Stimulated activated CD4-positive, alpha-beta T cell treated with anti-CD3 and anti-CD28 coated beads, Interleukin-15, amount 100 ng/mL, for 24 hours (primary cell): Measurements from ENCODE around the gene NHS.
"Not testable (repeated sequence)": the region's sequence is repeated elsewhere in the genome, so short reads cannot be mapped to it uniquely, and the experiment has no call there.

Source experiments
- DNase-seq: peaks from one replicate; pipeline ENCODE4 v3.0.0-alpha.2; 2020

Gene NHS

DNA sequence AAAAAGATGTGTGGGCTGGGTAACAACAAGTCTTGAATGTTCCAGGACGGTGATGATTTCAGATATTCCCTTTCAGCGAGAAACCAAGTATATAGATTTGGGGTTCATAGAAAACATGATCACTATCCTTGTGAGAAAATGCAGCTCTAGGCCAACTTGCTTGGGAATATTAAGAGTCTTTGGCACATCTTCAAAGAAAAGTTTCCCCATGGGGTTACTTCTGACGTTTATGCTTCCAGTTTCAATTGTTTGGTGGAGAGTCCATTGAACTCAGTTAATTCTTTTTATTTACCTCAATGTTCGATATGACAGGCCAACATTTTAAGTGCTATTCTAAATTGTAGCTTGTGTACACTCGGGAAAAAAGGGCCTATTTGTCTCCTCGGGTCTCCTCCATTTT lies 126.7 kb downstream of the NHS start:
- no peak for DNase-seq

DNA sequence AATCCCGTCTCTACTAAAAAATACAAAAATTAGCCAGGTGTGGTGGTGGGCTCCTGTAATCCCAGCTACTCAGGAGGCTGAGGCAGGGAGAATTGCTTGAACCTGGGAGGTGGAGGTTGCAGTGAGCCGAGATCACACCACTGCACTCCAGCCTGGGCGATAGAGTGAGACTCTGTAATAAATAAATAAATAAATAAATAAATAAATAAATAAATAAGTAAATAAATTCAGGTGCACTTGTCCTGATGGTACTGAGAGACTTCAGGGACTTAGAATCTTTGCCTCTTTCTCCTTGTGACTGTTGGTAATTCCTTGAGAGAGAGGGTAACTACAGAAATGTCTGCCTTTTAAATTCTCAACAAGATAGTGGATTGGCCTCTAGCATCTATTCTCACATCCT lies 131.4 kb downstream of the NHS start:
- DNase-seq = not testable (repeated sequence)

DNA sequence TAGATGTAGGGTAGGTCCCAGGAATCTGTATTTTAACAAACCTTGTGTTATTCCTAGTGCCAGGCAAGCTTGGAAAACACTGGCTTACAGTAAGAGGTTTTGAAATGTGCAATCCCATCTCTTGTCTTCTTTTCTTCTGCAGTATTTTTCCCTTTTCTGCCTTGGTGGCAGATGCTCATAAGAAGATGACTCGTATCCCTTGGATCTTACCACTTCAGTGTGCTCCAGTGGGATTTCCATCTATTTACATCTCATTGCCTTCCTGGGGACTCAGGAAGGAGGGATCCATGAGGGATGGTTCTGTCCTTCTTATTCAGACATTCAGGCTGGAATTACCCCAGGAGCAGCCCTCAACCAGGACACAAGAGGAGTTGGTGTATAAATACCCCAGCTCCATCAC lies 136.6 kb downstream of the NHS start:
- DNase-seq = no peak

DNA sequence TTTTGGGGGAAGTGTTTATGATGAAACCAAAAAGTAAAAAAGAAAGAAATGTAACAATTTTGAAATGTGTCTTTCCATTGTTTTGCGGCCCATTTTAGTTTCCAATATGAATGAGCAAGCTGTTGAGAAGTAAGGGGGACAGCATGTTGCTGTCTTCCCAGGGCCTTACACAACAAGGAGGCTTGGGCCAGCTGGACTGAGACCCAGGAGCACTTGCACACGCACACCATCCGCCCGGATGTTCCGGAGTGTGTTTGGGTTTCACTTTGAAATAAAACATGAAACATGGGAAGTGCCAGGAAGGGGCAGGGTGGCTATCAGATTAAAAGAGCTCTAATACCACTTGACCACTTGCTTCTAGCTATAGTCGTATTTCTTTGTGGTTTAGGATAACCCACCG lies 144.4 kb downstream of the NHS start:
- DNase-seq = no peak

DNA sequence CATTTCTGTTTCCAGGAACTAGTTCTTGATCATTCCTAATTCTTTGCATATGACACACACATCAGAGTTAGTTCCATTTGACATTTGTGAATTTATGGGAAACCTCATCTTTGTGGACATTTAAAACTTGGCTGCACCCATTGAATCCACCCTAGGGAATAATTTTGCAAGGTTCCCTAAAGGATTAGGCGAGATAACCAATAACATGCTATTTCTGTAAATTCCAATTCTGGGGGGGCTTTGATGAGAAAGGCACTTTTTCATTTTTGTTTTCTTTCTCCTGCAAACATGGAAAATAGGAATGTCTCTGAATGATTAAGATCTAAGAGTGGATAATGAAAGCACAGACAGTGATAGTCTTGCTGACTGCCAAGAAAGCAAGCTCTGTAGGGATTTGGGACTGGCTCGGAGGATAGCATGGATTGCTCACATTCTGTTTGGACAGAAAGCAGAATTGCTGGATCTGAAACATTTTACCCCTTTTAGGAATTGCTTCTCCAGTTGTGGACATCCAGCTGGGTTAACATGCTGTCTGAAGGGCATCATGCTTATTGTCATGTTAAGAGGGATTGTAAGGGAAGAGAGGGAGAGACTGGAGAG lies 145.1 kb downstream of the NHS start:
- DNase-seq = no peak

DNA sequence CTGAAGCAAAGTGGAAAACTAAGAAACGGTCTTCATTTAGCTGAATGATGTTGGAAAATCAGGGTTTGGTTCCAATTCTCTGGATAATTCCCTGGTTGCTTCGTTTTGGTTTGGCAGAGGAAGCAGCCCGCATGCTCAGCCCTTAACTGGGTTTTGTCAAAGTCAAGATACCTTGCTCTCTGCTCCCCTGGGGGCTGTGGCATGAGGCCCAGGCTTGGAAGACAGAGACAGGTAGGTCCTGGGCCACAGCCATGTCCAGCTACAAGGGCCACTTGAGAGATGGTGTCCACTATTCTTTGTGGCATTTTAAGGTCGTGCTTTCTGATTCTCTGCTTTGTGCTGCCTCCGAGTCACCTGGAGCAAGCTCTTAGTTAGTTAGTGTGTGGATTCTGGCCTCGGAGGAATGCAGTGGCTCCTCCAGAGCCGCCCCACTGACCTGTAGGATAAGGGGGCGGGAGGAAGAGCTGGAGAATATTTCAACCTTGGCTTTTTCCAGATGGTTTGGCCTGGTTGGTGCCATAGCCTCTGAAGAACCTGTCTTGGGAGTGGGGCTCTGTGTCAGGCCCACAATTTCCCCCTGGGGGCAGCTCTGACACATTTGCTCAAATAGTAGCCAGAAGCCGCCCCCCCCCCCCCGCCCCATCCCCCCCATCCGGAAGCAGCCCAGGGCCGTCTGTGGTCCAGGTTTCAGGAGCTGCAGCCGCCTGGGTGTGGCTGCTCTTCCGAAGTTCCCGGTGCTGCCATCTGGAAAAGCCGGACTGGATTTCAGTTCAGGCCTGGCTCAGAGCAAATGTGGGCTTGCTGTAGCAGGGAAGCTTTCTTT lies 147.1 kb downstream of the NHS start:
- DNase-seq = no peak

DNA sequence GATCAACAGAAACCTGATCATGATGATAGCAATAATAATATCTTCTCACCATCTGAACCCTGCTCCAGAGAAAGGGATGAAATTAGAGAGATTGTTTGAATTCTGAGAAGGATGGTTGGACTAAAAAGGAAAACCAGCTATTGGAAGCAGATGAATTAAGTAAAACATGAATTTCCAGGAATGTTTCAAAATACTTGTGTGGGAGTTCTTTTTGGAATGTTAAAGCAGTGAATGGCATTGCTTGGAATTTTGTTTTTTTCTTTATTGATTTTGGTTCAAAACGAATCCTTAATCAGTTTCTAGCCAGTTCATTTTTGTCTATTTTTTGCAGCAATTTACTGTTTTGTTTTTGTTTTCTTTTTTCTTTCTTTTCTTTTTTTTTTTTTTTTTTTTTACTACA lies 150.3 kb downstream of the NHS start:
- no peak for DNase-seq

DNA sequence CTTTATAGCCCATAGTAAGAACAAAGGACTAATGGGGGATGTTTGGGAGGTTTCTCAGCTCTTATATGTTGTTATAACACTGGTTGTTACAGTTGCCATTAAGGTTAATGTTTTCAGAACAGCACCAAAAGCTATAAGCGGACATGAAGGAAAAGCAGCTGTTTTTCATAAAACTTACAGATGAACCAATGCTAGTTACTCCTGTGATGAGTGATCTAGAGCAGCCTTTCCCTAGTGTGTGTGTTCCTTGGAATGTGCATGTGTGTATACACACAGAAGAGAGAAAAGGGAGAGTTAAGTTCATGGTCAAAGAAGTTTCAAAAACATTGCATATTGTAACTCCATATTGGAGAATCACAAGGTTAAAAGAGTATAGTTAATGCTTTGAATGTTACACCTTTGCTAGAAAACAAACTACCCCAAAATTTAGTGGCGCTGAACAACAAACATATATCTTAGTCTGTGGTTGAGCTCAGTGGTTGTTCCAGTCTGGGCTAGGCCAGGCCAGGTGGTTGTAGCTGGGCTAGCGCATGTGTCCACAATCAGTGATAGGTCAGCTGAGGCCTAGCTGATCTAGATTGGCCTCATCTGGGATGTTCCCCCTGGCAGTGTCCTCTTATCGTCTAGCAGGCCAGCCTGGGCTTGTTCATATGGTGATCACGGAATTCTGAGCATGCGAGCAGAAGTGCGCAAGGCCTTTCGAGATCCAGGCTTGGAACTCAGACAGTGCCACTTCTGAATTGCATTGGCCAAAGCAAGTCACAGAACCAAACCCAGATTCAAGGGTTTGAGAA lies 151.0 kb downstream of the NHS start:
- DNase-seq = no peak

DNA sequence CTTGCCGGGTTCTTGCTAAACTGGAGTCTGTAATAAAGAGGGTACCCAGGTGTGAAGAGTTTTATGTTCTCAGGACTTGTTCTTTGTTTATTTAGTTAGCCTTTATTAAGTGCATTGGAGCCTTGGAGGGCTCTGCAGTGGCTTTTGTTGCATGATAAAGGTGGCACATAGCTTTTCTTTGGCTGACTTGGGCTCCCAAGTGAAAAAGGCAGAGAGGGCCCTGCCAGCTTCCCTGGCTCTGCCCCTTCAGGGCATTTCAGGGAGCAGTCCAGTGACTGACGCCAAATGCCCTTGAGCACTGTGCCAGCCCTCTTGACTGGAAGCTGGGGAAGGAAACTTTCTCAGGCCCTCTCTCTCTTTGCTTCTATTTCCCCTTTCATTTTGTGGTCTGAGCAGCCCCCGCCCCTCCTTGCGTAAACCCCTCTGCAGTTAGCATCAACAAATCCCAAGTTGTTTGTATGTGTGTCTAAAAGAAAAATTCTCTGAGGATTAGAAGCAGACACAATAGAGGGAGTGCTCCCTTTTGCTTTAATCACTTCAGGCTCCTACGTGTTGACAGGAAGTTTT lies 152.2 kb downstream of the NHS start:
- DNase-seq = no peak

DNA sequence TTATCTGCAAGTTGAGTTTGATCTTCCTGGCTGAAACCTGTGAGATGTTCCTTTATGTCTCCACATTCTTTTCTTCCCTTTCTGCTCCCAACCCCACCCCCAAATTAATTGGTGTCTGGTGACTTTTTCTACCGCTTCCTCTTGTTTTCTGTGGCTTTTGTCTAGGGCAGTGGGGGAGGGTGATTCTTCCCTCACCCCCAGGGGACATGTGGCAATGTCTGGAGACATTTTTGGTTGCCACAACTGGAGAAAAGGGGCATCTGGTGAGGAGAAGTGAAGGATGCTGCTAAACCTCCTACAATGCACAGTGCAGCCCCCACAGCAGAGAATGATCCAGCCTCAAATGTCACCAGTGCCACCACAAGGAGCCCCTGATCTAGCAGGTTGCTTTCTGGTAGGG lies 152.9 kb downstream of the NHS start:
- no peak for DNase-seq

DNA sequence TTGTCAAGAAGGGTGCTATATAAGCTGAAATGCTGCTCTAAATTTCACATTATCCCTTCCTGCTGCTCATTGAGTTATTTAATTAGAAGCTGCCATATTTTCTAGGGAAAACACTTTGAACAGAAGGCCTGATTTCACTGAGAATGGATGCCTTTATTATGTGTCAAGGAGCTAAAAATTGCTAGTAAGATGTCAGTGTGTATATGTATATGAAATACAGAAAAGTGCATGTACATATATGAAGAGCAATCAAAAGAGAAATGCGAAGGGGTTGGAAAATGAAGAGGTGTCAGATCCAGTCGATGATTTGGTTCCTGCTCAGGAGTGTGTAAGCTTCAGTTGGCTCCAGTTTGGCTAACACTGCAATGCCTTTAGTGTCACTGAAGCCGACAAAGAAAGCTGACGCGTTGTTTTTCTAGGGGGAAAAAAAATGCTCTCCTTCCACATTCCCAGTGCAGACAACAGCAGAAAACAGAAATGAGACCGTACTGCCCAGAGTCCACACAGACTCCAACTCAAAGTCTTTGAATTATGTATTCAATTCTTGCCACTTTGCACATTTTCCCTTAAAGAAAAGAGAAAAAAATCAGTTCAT lies 154.2 kb downstream of the NHS start:
- DNase-seq = no peak

DNA sequence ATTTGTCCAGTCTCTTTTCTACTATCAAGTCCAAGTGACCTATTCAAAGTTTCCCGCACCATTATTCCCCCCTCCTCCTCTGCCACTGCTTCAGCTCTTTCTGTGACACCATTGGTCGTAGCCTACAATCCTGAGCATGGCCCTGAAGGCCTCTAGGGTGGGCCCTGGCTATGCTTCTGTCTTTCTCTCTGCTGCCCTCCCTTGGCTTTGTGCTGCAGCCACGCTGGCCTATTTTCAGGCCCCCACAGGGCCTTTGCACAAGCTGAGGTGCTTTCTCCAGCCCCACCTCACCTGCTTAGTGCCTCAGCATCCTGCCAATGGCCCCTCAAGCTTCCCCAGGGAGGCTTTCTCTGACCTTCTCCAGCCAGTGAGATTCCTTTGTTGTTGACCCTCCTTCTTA lies 156.5 kb downstream of the NHS start:
- DNase-seq = no peak

DNA sequence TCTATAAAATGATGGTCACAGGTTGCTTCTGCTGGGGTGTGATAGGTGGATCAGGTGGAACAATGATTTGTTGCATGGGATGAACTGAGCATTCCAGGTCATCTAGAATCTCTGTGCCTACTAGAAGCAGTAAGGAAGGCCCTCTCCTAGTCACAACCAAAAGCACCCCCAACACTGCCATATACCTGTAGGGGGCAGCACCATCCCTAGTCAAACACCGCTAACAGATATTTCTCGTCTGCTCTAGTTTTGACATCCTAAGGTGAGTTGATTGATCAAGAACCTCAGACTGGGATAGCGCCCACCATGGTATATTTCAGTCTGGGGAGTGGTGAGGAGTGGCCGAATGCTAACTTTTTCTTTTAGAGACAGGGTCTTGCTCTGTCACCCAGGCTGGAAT lies 160.2 kb downstream of the NHS start:
- peak; percentile 64 for DNase-seq

DNA sequence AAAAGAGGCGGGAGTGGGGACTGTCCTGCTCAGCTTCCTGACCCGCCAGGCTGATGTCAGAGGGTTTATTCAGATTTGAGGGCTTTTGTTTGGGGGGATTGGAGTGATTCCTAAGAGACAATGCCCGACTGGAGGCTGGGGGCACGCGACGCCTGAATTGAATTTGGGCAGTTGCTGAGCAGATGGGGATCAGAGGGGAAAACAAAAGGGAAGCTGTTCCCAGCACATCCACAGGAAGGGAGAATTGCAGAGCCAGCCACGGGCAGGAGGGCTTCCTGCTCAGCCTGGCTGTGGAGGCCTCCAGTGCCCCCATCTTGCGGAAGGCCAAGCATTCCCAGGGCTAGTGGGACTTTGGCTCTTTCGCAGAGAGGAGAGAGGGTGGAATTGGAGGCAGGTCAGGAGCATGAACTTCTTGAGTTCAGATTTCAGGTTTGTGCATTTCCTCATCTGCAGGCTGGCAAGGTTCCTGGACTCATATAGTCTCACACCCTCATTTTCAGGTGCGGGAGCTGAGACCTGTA lies 162.8 kb downstream of the NHS start:
- no peak for DNase-seq

DNA sequence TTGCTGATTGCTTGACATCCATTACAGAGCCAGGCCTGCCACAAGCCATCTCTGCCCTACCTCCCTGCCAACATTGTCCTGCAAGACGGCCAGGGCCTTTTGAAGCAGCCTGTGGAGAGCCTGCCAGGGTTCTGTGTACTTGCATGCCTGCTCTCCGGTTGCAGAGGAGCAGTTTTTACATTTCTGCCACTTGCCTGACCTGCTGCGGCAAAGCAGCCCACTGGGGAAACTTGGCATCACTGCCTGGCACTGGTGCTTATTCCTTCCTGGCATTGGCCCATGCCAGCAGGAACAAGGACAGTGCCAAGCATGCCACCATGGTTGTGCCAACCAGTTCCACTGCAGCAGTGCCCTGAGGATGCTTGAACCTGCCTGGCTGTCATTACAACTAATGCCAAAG lies 167.1 kb downstream of the NHS start:
- DNase-seq = no peak

DNA sequence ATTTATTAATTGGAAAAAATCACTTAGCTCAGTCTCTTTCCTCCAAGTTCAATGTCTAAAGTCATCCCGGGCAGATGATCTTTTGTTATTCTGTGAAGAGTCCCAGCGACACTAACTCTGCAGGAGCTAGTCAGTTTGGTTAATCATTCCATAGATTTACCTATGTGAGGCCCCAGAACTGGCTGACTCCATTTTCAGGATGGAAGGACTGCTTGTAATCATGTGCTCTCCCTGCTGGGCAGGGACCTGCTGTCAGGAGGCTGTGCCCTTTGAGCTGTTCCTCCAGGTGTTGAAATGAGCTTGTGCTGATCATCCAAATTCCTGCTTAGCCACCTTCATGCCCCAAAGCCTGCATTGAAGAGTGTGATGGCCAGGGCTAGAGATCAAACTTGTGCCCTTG lies 169.8 kb downstream of the NHS start:
- no peak for DNase-seq

DNA sequence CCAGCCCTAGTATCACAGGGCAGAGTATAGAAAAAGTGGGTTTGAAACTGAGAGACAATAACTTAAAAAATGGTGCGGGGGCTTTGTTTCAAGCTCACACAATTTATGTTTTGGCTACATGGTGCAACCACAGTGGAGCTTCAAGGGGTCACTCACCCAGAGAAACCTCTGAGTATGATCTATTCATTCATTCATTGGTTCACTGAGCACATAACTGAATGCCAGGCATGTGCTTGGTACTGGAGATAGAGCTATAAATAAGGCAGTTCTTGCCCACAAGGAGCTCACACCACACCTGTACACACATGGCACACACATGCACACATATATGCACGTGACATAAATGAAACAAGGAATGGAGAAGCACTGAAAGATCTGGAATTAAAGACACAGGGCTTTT lies 171.4 kb downstream of the NHS start:
- no peak for DNase-seq

DNA sequence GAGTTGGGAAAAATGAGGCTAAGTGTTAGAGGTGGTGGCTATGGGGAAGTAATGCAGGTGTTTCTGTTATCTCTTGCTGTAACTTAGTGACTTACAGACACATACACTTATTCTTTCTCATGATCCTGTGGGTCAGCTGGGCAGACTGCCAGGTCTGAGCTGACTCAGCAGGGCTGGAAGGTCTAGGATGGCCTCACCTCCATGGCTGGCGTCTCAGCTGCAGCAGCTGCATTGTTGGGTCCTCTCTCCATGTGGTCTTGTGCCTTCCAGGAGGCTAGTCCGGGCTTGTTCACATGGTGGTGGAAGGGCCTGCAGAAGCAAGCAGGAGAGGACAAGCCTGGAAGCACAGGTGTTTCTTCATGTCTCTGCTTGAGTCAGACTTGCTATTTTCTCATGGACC lies 172.7 kb downstream of the NHS start:
- no peak for DNase-seq

DNA sequence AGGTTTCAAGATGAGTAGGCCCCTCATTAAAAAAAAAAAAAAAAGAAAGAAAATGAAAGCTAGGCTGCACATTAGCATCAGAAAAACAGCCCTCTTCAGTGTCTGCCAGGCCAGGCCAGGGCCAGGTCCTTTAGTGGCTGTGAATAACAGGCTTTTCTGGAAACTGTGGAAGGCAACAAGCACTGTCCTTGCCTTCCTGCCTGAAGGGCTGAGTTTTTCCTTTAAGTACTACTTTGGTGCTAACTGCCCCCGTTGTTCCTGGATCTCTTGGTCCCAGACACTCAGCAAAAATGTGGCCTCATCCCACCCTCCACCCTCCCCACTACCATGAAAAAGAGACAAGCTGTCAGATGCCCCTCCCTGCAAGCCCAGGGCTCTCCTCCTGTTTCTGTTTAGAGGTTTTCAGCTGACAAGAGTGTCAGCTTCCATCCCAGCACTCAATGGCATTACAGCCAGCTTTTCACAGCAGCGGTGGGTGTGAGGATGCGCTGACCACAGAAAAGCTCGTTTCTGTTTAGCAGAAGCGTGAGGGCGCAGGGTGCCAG lies 174.2 kb downstream of the NHS start:
- peak; percentile 12 for DNase-seq

DNA sequence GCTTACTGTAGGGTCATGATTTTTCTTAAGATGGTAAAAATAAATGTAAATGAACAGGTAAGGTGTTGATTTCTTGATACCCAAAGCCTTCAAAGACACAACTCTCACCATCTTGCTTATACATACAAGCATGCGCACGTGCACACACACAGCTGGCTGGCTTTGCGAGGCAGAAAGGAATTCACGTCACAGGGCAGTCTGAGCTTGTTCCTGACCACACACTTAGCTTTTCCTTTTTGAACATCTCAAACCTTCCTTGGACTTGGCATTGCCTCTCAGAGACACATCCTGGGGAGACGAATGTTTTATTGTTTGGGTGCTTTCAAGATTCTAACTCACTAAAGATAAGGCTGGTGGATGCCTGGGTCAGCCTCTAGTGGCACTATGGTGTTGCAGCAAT lies 175.0 kb downstream of the NHS start:
- DNase-seq = no peak

DNA sequence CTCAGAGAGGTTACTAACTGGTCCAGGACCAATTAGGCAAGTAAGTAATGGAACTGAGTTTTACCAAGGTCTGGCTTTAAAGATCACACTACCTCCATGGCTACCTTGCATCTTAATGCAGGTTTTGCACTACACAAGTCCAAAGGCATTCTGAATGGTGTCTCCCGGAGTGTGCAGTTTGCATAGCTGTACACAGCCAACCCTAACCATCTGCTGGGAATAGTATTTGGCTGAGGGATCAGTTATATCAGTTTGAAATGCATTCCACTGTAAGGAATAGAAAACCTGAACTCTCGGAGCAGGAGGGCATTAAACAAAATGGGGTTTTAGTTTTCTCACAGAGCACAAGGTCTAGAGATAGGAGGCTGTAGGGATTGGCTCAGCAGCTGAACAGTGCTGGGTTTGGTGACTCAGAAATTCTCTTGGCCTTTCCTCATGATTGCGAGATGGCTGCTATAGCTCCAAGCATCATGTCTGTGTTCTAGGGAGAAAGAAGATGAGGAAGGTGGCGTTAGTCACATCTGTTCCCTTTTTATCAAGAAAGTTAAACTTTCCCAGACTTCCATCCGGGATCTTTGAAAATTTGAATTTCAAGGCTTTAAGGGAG lies 177.1 kb downstream of the NHS start:
- DNase-seq = no peak

DNA sequence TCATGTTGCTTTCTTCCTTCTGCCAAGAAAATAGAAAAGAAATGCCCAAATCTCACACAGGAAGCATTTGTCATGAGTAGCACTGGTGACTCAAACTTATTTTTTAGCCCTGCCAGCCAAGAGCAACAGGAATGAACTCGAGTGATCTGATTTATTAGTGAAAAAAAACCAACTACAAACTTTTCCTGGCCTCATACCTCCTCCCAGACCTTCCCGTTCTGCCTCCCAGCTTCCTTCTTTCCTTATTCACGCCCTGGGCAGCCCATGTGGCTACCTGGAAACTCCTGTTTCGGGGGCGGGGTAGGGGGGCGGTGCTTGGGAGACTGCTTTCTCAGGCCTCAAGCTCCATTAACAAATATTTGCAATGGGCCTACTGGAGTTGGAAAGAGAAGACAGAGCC lies 178.5 kb downstream of the NHS start:
- DNase-seq = no peak
